HG03521 (cell line): ENCODE results near the gene HAUS3.

Experiments
- ATAC-seq: cut with Tn5 transposase; IDR thresholded peaks from one replicate; pipeline ENCODE4 v1.9.1; 2021; ENCODE audit warnings: mild to moderate bottlenecking, moderate library complexity; ENCODE audit not compliant: unreplicated experiment

The HAUS3 gene

DNA sequence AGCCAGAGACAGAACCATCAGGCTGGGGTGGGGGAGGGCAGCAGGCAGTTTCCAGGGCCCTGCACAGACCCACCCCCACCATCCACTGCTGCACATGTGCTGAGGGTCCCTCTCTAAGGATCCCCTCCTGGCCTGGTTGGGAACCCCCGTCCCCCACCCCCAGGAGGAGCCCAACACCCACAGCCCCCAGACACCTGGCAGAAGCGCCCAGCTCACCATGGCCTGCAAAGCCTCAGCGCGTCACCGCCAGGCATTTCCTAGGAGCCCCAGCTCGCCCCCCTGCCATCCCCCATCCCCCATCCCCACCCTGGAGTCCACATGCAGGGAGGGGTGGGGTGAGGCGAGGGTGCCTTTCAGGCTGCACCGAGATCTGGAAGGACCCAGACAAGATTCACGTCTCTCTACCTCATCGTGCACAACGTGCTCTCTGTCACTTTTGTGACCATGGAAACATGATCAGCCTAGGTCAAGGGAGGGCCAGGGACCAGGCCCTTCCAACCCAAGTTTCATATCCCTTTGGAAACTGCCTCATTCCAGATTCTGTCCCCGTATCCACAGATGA, 10.7 kb upstream of the HAUS3 start:
- no peak for ATAC-seq

GRCh38 chr4:2251795-2252529, 10.0 kb upstream of the HAUS3 start:
- no peak for ATAC-seq

DNA sequence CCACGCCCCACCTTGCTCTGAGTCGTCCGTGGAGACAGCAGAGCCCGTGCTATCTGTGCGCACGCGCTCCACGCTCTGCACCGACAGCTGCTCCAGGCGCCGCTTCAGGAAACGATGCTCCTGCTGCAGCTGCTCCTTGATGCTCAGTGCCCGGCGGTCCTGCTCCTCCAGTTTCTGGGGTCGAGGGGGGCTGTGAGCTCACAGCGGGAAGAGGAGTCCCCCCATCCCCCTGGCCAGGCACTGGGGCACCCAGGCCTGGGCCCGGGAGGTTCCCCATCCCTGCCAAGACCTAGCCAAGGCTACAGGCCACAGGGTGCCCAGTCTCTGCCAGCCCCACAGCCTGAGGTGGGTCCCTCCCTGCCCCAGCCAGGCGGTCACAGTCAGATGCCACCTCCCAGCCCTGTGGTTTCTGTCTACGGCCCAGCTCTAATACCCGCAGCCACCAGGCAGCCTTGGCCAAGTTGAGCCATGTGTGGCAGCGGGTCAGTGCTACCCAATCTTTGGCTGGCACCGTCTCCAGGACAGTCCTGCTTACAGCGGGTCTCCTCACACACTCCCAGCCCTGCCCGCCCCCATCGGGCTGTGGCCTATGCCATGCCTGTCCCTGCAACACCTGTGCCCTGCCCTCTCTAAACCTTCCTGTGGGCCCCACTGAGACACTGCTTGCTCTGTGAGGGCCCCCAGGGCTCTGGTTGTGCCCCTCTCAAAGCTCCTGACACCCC, 9.3 kb upstream of the HAUS3 start:
- no peak for ATAC-seq

- ATAC-seq = no peak
Observed at GRCh38 chr4:2250357-2251072, 8.6 kb upstream of the HAUS3 start.

DNA sequence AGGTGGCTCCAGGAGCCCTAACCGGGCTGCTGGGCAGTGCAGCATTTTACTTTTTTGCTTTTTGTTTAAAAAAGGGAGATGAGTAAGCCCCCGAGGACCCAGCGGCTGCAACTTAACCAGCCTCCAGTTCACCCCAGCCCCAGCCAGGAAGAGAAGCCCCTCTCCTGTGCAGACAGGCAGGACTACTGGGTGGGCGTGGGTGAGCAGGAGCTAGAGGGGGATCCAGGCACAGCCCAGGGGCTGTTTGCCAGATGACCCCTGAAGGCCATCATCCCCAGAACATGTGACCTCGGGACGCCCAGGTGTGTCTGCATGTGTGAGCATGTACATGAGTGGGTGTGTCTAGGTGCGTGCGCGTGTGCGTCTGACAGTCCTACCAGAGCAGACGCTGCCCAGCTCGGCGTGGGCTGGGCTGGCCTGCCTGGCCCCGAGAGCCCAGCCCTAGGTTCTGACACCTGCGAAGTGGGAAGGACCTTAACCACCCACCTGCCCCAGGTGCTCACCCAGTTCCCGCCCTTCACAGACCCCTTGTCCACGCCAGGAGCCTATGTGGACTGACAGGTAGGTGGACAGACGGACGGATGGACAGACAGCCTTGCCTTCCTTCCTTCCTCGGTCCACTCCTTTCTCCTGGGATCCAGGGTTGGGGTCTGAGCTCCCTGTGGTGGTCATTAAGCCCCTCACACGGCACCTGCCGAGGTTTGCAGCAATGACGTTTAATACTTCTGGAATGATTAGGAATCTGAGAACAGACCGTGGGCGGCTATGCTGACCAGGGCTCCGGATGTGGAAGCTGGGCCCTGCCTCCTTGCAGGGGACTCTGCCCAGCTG, 7.8 kb upstream of the HAUS3 start:
- ATAC-seq = no peak

DNA sequence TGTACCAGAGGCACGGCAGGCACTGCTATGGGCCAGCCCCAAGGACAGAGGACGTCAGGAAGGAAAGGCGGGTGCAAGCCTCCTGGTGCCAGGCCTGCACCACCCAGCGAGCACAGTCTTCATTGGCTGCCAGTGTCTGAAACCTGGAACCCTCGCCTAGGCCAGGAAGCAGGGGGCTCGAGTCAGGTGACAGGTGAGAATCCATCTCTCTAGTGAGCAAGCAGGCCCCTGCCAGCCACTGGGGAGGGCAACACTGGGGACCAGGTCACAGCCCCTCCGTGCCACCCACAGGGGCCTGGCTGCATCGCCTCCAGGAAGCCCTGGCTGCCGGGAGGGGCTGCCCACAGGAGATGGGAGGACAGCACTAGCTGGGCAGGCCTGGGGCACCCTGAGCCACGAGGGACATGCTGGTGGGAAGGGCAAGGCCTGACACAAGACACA, 6.9 kb upstream of the HAUS3 start:
- ATAC-seq = no peak

GRCh38 chr4:2248044-2248780, 6.3 kb upstream of the HAUS3 start:
- ATAC-seq = no peak

DNA sequence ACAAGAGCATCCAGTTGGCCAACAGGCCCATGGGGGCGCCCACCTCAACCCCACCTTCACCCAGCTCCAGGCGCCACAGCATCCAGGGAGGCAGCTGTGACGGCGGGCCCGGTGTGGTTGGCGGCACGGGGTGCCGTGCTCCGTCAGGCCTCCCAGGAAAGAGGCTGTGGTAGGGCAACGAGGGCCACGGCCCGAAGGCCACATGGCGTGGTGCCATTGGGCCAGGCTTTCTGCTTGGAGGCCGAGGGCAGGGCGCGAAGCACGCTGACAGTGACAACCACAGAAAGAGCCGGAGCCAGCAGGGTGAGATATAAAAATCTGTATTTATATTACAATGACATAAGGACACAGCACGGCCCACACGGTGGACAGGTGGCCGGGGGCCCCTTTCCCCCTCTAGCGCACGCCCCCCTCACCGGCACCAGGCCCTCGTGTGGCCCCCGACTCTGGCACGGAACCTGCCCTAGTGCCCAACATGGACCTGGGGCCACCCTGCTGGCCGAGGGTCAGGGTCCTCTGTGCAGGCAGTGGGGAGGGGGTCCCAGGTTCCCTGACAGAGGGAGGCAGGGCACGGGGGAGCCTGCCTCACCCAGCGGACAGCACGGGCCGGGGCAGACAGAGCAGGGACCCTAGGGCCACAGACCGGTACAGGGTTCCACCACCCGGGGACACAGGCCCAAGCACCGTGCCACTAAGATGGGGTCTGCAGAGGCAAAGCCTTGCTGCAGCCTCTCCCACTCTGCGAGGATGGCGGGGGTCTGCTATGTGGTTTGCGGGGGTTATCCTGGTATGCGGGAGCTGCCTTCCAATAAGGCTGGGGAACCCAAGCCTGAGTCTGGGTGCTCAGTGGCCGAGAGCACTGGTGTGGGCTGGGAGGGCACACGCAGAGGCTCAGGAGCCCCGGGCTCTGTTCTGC, 5.5 kb upstream of the HAUS3 start:
- ATAC-seq = no peak

DNA sequence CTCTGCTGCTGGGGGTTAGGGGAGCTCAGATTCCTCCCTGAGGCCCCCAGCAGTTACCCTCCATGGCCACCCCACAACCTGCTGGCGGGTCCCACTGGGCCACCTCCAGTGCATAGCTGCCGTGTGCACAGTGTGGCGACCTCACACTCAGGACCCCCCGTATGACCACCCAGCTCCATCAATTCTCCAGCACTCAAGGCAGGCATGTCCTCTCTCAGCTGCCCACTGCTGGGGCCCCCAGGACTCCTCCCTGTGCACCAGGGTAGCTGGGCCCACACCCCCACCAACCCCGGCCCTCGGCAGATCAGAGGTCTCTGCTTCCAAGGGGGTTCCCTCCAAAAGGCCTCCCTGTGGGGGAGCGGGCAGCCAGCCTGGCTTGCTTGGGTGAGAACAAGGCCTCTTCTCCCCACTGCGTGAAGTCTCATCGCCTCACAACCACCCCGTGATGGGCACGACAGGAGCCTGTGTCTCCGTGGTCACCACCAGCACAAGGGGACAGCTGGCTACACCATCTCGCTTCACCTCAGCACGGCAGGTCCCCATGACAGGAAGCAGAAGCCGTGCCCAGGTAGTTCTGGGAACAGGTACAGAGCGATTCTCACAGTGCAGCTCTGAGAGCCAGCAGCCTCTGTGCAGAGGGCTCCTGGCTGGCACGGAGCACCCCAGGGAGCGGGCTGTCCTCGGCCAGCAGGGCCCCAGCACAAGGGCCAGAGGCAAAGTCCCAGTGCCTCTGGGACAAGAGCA, 4.6 kb upstream of the HAUS3 start:
- ATAC-seq = no peak

DNA sequence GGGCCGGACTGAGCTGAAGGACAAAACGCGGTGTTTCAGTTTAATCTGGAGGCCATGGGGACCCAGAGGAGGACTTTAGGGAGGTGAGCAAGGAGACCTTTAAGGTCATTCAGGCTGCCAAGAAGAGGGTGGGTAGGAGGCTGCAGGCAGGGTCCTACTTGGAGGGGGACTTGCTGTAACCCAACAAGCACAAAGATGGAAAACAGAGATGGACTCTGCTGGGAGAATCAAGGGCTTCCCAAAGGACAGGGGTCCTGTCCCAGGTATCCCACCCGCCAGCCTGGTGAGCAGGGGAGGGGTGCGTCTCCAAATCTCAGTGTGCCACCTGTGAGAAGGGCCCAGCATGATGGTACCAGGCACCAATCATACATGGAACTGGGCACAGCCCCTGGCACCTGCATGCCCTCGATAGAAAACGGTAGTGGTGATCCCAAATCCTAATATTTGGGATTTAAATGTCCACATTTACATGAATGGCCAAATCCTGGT, 3.9 kb upstream of the HAUS3 start:
- ATAC-seq = no peak

DNA sequence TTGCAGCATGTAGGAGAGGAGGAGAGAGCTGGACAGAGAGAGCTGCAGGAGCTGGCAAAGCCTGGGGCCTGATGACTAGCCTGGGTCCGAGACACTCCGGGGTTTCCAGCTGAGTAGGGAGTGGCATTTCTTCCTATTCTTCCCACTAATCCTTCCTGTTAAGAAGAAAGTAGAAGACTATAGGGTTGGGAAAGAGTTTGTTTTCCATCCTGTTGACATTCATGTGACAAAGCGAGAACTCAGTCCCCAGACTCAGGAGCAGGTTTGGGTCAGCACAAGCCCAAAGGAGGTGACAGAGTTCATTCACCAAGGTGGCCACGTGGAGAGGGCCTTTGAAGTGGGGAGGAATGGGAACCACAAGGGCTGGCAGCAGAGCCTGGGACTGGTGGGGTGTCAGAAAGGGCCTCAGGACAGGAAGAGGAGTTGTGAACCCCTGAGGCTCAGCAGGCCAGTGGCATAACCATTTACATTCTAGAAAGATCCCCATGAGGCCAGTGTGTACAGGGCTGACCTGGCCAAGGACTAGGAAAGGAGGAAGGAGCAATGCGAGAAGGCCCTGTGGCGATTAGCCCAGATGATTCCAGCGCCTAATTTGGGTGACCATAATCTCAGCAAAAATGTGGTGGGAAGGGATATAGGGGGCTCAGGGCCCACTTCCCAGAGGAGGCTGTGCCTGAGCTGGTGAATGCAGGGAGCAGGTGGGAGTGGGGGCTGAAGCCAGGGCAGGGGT, 3.3 kb upstream of the HAUS3 start:
- ATAC-seq = no peak

DNA sequence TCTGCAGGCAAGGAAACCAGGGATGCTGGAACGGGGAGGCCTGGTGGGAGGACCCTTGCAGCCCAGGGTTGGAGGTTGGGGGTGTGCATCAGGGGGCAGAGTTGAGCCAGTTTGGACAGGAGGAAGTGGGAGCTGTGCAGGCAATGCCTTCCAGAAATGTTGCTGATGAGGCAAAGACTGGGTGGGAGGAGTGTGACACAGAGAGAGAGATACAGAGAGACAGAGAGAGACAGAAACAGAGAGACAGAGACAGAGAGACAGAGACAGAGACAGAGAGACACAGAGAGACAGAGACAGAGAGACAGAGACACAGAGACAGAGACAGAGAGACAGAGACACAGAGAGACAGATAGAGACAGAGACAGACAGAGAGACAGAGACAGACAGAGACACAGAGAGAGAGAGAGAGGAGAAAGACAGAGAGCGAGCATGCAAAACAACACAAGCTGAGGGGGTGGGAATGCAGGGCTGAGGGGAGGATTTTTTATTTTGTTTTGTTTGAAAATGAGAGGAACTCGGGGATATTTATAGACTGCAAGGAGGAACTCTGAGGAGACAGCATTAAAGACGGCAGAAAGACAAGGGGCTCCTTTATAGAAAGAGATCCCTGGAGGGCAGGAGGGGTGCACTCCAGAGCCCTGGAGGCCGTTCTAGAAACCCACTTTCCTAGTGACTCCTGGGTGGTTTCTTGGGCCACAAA, 1.9 kb upstream of the HAUS3 start:
- no peak for ATAC-seq

- no peak for ATAC-seq
Observed at GRCh38 chr4:2241003-2241402, 918 bp downstream of the HAUS3 start.

- ATAC-seq = no peak
Observed at GRCh38 chr4:2236944-2237666, 4.8 kb downstream of the HAUS3 start.

- no peak for ATAC-seq
Observed at GRCh38 chr4:2231082-2231481, 10.8 kb downstream of the HAUS3 start.

- ATAC-seq = no peak
Observed at GRCh38 chr4:2226261-2226660, 15.7 kb downstream of the HAUS3 start.
